Upper lobe of left lung (tissue), 4 donors: ENCODE measurements around the gene P2RY6.

Experiments
- POLR2A ChIP-seq, 4 donors: fragments of 450-650 bp; IDR thresholded peaks; one replicate each; pipeline ENCODE4 v1.5.1; 2016 to 2017; ENCODE audit warnings: antibody characterized with exemption in 4 of 4, mild to moderate bottlenecking in 2 of 4
- POLR2AphosphoS5 ChIP-seq, 2 donors: sonication (generic); formaldehyde crosslinking; IDR thresholded peaks; one replicate each; pipeline ENCODE4 v1.5.1; 2017; ENCODE audit warnings: antibody characterized with exemption in 2 of 2
- TF ChIP-seq, protein P1 (sequence below), 6 experiments: fragments of 450-650 bp in 4 of 6; fragments of 200-600 bp in 2 of 6; sonication (generic) in 2 of 6; IDR thresholded peaks; one replicate each; pipeline ENCODE4 v1.5.1; 2016 to 2019; ENCODE audit warnings: antibody characterized with exemption in 6 of 6

DNA sequence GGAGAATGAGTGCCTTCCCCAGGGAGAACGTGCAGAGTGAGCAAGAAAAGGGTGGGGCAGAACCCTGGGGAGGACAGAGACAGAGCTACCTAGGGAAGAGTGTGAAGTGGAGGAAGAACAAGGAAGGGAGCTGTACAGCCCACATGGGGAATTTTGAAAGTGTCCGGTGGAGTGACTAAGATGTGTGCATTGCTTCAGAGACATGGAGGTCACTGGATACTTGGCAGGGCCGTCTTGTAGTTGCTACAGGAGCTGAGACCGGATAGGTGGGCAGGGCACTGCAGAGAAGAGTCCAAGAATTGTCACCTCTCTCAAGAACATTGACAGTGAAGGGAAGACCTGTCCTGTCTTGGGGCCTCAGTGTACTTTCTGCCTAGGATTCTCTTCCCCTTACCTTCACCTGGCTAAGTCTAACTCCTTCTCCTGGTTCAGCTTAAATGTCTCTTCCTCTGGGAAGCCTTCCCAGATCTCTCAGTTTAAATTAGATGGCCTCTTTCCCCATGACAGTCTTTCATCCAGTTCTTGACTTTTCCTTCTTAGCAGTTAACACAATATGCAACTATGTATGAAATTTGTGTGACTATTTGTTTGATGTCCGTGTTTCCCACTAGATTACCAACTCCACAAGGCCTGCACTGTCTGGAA, 9.2 kb upstream of the P2RY6 start:
- TF ChIP-seq POLR2AphosphoS5 (IDR thresholded peaks at IDR 0.05) (no peak), POLR2A (IDR thresholded peaks at IDR 0.05) (no peak)
- TF ChIP-seq, protein P1, sequence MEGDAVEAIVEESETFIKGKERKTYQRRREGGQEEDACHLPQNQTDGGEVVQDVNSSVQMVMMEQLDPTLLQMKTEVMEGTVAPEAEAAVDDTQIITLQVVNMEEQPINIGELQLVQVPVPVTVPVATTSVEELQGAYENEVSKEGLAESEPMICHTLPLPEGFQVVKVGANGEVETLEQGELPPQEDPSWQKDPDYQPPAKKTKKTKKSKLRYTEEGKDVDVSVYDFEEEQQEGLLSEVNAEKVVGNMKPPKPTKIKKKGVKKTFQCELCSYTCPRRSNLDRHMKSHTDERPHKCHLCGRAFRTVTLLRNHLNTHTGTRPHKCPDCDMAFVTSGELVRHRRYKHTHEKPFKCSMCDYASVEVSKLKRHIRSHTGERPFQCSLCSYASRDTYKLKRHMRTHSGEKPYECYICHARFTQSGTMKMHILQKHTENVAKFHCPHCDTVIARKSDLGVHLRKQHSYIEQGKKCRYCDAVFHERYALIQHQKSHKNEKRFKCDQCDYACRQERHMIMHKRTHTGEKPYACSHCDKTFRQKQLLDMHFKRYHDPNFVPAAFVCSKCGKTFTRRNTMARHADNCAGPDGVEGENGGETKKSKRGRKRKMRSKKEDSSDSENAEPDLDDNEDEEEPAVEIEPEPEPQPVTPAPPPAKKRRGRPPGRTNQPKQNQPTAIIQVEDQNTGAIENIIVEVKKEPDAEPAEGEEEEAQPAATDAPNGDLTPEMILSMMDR (IDR thresholded peaks at IDR 0.05) = no peak
